DOHH2 (cell line): ENCODE results near the gene ARHGAP1.

ENCODE experiments used
- H3F3A ChIP-seq: fragments of 200-600 bp; sonication (generic), shearing (Covaris generic); 2 replicates; pipeline ENCODE4 v1.6.0; 2016; ENCODE audit warnings: antibody characterized with exemption, mild to moderate bottlenecking; ENCODE audit not compliant: control insufficient read depth, insufficient read depth
- H3K27ac ChIP-seq: fragments of 200-600 bp; sonication (generic); 2 replicates; pipeline ENCODE4 v1.5.1; 2014; ENCODE audit warnings: low read depth, mild to moderate bottlenecking, low read length, moderate library complexity
- H3K27me3 ChIP-seq: fragments of 200-600 bp; sonication (generic); 2 replicates; pipeline ENCODE4 v1.6.1; 2014; ENCODE audit warnings: mild to moderate bottlenecking, low read length, mixed read lengths; ENCODE audit not compliant: control insufficient read depth
- H3K36me3 ChIP-seq: fragments of 200-600 bp; sonication (generic); 2 replicates; pipeline ENCODE4 v1.6.1; 2014; ENCODE audit warnings: mild to moderate bottlenecking, low read length, moderate library complexity, mixed read lengths; ENCODE audit not compliant: control insufficient read depth
- H3K4me1 ChIP-seq: fragments of 200-600 bp; sonication (generic); 2 replicates; pipeline ENCODE4 v1.6.1; 2014; ENCODE audit warnings: mild to moderate bottlenecking, low read length, mixed read lengths; ENCODE audit not compliant: control insufficient read depth
- H3K4me2 ChIP-seq: fragments of 200-600 bp; sonication (generic); 2 replicates; pipeline ENCODE4 v1.6.0; 2014; ENCODE audit warnings: mild to moderate bottlenecking, low read length, moderate library complexity
- H3K4me3 ChIP-seq: fragments of 200-600 bp; sonication (generic); 2 replicates; pipeline ENCODE4 v1.5.1; 2014; ENCODE audit warnings: mild to moderate bottlenecking, low read length, mixed read lengths
- H3K79me2 ChIP-seq: fragments of 200-600 bp; sonication (generic); 2 replicates; pipeline ENCODE4 v1.6.1; 2014; ENCODE audit warnings: mild to moderate bottlenecking, low read length, mixed read lengths; ENCODE audit not compliant: control insufficient read depth
- H3K9me2 ChIP-seq: fragments of 200-600 bp; sonication (generic); replicated peaks from 2 replicates; pipeline ENCODE4 v1.6.1; 2014; ENCODE audit warnings: mild to moderate bottlenecking, low read length, mixed read lengths; ENCODE audit not compliant: control insufficient read depth
- H3K9me3 ChIP-seq: fragments of 200-600 bp; sonication (generic); 2 replicates; pipeline ENCODE4 v1.6.1; 2014; ENCODE audit warnings: antibody characterized with exemption, low read length, mixed read lengths; ENCODE audit not compliant: control insufficient read depth, insufficient read depth
- H4K20me1 ChIP-seq: fragments of 200-600 bp; sonication (generic); 2 replicates; pipeline ENCODE4 v1.6.0; 2014; ENCODE audit warnings: low read depth, mild to moderate bottlenecking, antibody characterized with exemption, low read length, moderate library complexity; ENCODE audit not compliant: control insufficient read depth, insufficient read depth
- EZH2phosphoT487 ChIP-seq: fragments of 200-600 bp; sonication (generic); IDR thresholded peaks from 2 replicates; pipeline ENCODE4 v1.6.1; 2017; ENCODE audit warnings: borderline replicate concordance, mild to moderate bottlenecking, antibody characterized with exemption, low read length, moderate library complexity, mixed read lengths
- TF ChIP-seq, protein P1 (sequence below): fragments of 200-600 bp; sonication (generic); IDR thresholded peaks from one replicate; pipeline ENCODE4 v1.5.1; 2014; ENCODE audit warnings: antibody characterized with exemption, mild to moderate bottlenecking, low read depth, low read length; ENCODE audit not compliant: poor library complexity, severe bottlenecking

Gene ARHGAP1

DNA sequence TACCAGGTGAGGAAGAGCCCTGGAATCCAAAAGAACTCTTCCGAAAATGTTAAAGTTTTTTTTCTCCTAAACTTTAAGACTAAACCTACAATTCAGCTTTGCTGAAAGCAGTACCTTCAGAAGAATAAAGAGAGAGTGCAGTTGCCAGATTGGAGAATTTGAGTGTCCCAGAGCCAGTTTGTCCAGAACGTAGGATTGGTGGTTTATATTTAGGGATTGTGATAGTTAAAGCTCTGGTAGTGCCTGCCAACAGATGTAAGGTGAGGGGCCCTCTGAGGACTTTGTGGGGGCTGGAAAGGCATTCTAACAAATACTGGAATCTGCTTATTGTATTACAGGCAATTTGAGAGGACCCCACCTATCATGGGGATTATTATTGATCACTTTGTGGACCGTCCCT is 43.2 kb downstream of the ARHGAP1 start:
- Histone ChIP-seq H3K36me3 (peaks cover 49% of the 10 kb centered on the region), H3K27me3 (no peaks in the 10 kb centered on the region), H3K9me3 (no peaks in the 10 kb centered on the region), H3K4me1 (no peaks in the 10 kb centered on the region), H3F3A (no peaks in the 10 kb centered on the region), H3K79me2 (no peaks in the 10 kb centered on the region), H3K4me2 (no peak overlapping the region), H3K27ac (no peak overlapping the region), H4K20me1 (no peaks in the 10 kb centered on the region), H3K4me3 (no peak overlapping the region), H3K9me2 (no peaks in the 10 kb centered on the region)
- TF ChIP-seq, protein P1, sequence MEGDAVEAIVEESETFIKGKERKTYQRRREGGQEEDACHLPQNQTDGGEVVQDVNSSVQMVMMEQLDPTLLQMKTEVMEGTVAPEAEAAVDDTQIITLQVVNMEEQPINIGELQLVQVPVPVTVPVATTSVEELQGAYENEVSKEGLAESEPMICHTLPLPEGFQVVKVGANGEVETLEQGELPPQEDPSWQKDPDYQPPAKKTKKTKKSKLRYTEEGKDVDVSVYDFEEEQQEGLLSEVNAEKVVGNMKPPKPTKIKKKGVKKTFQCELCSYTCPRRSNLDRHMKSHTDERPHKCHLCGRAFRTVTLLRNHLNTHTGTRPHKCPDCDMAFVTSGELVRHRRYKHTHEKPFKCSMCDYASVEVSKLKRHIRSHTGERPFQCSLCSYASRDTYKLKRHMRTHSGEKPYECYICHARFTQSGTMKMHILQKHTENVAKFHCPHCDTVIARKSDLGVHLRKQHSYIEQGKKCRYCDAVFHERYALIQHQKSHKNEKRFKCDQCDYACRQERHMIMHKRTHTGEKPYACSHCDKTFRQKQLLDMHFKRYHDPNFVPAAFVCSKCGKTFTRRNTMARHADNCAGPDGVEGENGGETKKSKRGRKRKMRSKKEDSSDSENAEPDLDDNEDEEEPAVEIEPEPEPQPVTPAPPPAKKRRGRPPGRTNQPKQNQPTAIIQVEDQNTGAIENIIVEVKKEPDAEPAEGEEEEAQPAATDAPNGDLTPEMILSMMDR = no peak
- TF ChIP-seq EZH2phosphoT487 = no peak

DNA sequence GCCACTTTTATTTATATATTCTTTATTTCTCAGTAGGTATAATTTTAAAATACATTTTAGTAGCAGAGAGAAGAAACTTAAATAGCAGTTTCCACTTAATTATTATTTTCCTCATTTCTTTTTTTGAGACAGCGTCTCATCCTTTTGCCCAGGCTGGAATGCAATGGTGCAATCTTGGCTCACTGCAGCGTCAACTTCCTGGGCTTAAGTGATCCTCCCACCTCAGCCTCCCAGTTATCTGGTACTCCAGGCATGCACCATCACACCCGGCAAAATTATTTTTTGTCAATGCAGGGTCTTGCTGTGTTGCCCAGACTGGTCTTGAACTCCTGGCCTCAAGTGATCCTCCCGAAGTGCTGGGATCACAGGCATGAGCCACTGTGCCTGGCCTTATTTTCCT is 44.8 kb downstream of the ARHGAP1 start:
- Histone ChIP-seq H3K36me3 (peaks cover 60% of the 10 kb centered on the region), H3K27ac (no peak overlapping the region), H4K20me1 (no peaks in the 10 kb centered on the region)

DNA sequence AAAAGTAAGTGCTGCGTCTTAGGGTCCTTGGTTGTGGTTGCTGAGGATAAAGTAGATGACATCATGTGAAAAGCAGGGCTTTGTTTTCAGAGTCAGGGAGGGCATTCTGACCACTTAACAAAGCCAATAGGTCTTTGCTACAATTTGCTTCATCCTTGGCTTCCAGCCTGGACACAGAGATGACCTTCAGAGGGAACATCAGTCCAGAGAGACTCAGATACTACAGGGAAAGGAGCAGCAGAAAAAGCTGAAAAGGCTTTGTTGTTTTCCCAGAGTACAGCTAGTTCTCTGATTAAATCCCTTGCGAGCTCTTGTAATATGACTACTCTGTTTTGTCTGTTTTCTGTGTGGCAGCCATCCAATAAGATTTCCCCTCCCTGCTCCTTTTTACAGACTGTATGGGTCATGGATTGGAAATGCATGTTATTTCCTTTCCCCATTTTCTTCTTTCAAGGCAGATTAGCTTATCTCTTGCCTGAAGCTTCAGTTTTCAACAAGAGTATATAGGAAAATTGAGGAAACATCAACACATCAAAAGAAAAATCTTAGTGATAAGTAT is 51.2 kb downstream of the ARHGAP1 start:
- H3K4me2 ChIP-seq = no peak overlapping the region
- H3F3A ChIP-seq = no peaks in the 10 kb centered on the region
- peaks cover 52% of the 10 kb centered on the region for H3K36me3 ChIP-seq
- H3K4me1 ChIP-seq = no peaks in the 10 kb centered on the region
- H3K9me3 ChIP-seq = no peaks in the 10 kb centered on the region
- no peaks in the 10 kb centered on the region for H3K79me2 ChIP-seq
- H3K27me3 ChIP-seq = no peaks in the 10 kb centered on the region
- H3K4me3 ChIP-seq = no peak overlapping the region
- H3K27ac ChIP-seq = no peak overlapping the region
- H4K20me1 ChIP-seq = no peaks in the 10 kb centered on the region
- TF ChIP-seq, protein P1 = no peak
- TF ChIP-seq EZH2phosphoT487 = no peak
- H3K9me2 ChIP-seq = no peaks in the 10 kb centered on the region

More for the DNA sequence above, 44.8 kb downstream of the ARHGAP1 start:
- Histone ChIP-seq H3F3A (no peaks in the 10 kb centered on the region), H3K9me2 (no peaks in the 10 kb centered on the region), H3K4me1 (no peaks in the 10 kb centered on the region), H3K4me2 (no peak overlapping the region), H3K4me3 (no peak overlapping the region), H3K9me3 (no peaks in the 10 kb centered on the region), H3K27me3 (no peaks in the 10 kb centered on the region), H3K79me2 (no peaks in the 10 kb centered on the region)
- no peak for TF ChIP-seq EZH2phosphoT487
- TF ChIP-seq, protein P1 = no peak
